Measurements from ENCODE around the gene PRLR. TPM values are rescaled to one million over a fixed set of nuclear protein-coding genes. Genes with fewer than 3 reads are reported as not detected.

Gene PRLR
- total RNA-seq, 3 donors from 2014 or later (not counting 1 experiment from before 2014, with no cell fraction given): 0.05 to 0.16 (median 0.09) TPM

GRCh38 chr5:35026280-35026840 lies 203.9 kb downstream of the PRLR start:
- Mint-ChIP-seq H3K27me3 (ENCODE audit: low read depth in 2 of 2) (peaks cover 0 to 8% of the 10 kb centered on the region in 2 donors), H3K9me3 (no peaks in the 10 kb centered on the region), H3K27ac (no peak overlapping the region), H3K4me3 (no peak overlapping the region), H3K4me1 (no peaks in the 10 kb centered on the region), H3K36me3 (no peaks in the 10 kb centered on the region)
- Histone ChIP-seq H3K4me1 (ENCODE audit: control insufficient read depth, insufficient read depth, low read length) (no peaks in the 10 kb centered on the region), H3K27ac (ENCODE audit: low read length) (no peak overlapping the region), H3K4me3 (ENCODE audit: low read length) (no peak overlapping the region), H3K9me3 (ENCODE audit: control insufficient read depth, insufficient read depth, low read length) (no peaks in the 10 kb centered on the region), H3K27me3 (ENCODE audit: control insufficient read depth, insufficient read depth, low read length) (no peaks in the 10 kb centered on the region), H3K36me3 (ENCODE audit: control insufficient read depth, insufficient read depth, low read length) (no peaks in the 10 kb centered on the region)
- no peak for DNase-seq
- WGBS (ENCODE audit: insufficient coverage): 98% methylated on average over 3 of the region's 5 CpGs
- intact Hi-C loops (cut with micrococcal nuclease): no loop called here
- ATAC-seq: no peak
- no peak for TF ChIP-seq CTCF (IDR thresholded peaks at IDR 0.05)

GRCh38 chr5:35024911-35025510 lies 205.3 kb downstream of the PRLR start:
- DNase-seq: no peak
- Histone ChIP-seq H3K27me3 (ENCODE audit: control insufficient read depth, insufficient read depth, low read length) (no peaks in the 10 kb centered on the region), H3K36me3 (ENCODE audit: control insufficient read depth, insufficient read depth, low read length) (no peaks in the 10 kb centered on the region), H3K4me1 (ENCODE audit: control insufficient read depth, insufficient read depth, low read length) (no peaks in the 10 kb centered on the region), H3K27ac (ENCODE audit: low read length) (no peak overlapping the region), H3K4me3 (ENCODE audit: low read length) (no peak overlapping the region), H3K9me3 (ENCODE audit: control insufficient read depth, insufficient read depth, low read length) (no peaks in the 10 kb centered on the region)
- TF ChIP-seq CTCF (IDR thresholded peaks at IDR 0.05): no peak
- intact Hi-C loops (cut with micrococcal nuclease): no loop called here
- Mint-ChIP-seq H3K27me3 (ENCODE audit: low read depth in 2 of 2) (peaks cover 0 to 5% of the 10 kb centered on the region in 2 donors), H3K36me3 (no peaks in the 10 kb centered on the region), H3K9me3 (no peaks in the 10 kb centered on the region), H3K4me1 (no peaks in the 10 kb centered on the region), H3K27ac (no peak overlapping the region), H3K4me3 (no peak overlapping the region)
- 94% methylated on average over 9 of the region's 10 CpGs for WGBS (ENCODE audit: insufficient coverage)
- ATAC-seq: no peak

GRCh38 chr5:35023391-35024178 lies 206.7 kb downstream of the PRLR start:
- Mint-ChIP-seq H3K27ac (no peak overlapping the region), H3K9me3 (no peaks in the 10 kb centered on the region), H3K4me1 (no peaks in the 10 kb centered on the region), H3K36me3 (no peaks in the 10 kb centered on the region), H3K4me3 (no peak overlapping the region), H3K27me3 (ENCODE audit: low read depth in 2 of 2) (peaks cover 0 to 5% of the 10 kb centered on the region in 2 donors)
- Histone ChIP-seq H3K27ac (ENCODE audit: low read length) (no peak overlapping the region), H3K4me3 (ENCODE audit: low read length) (no peak overlapping the region), H3K36me3 (ENCODE audit: control insufficient read depth, insufficient read depth, low read length) (no peaks in the 10 kb centered on the region), H3K9me3 (ENCODE audit: control insufficient read depth, insufficient read depth, low read length) (no peaks in the 10 kb centered on the region), H3K4me1 (ENCODE audit: control insufficient read depth, insufficient read depth, low read length) (no peaks in the 10 kb centered on the region), H3K27me3 (ENCODE audit: control insufficient read depth, insufficient read depth, low read length) (no peaks in the 10 kb centered on the region)
- DNase-seq (no peak), ATAC-seq (no peak)
- WGBS (ENCODE audit: insufficient coverage): 98% methylated on average over 4 of the region's 7 CpGs
- TF ChIP-seq CTCF (IDR thresholded peaks at IDR 0.05): no peak
- intact Hi-C loops (cut with micrococcal nuclease): no loop called here

All from natural killer cell (primary cell).